Measurements from ENCODE around the gene ACTL7A.
A peak's percentile ranks its signal among the peaks of the same experiment; 100 is the strongest.

The ACTL7A gene

GRCh38 chr9:108877524-108877923 lies 15.5 kb downstream of the ACTL7A start:
- H3K27ac ChIP-seq (replicated peaks): no peak overlapping the region
- TF ChIP-seq CTCF (IDR thresholded peaks at IDR 0.05; ENCODE audit: insufficient read depth, low read length) (no peak), POLR2AphosphoS5 (IDR thresholded peaks at IDR 0.05; ENCODE audit: low read depth) (no peak), SPI1 (IDR thresholded peaks at IDR 0.05; ENCODE audit: borderline replicate concordance, low read depth) (no peak), REST (IDR thresholded peaks at IDR 0.05; ENCODE audit: insufficient replicate concordance, low read depth) (no peak), GABPA (IDR thresholded peaks at IDR 0.05; ENCODE audit: low read depth) (no peak)
- H3K27me3 ChIP-seq (ENCODE audit: insufficient read depth, poor library complexity, severe bottlenecking): no peaks in the 10 kb centered on the region
- no peak for DNase-seq (ENCODE audit: low read depth in 1 of 2, low spot score in 1 of 2)
- H3K4me3 ChIP-seq (replicated peaks; ENCODE audit: insufficient read depth, low read length): no peak overlapping the region

- H3K27ac ChIP-seq (replicated peaks): no peak overlapping the region
- DNase-seq (ENCODE audit: low read depth in 1 of 2, low spot score in 1 of 2): no peak
- no peak for TF ChIP-seq CTCF (IDR thresholded peaks at IDR 0.05; ENCODE audit: insufficient read depth, low read length)
- TF ChIP-seq GABPA (IDR thresholded peaks at IDR 0.05; ENCODE audit: low read depth): no peak
- no peak for TF ChIP-seq SPI1 (IDR thresholded peaks at IDR 0.05; ENCODE audit: borderline replicate concordance, low read depth)
- TF ChIP-seq POLR2AphosphoS5 (IDR thresholded peaks at IDR 0.05; ENCODE audit: low read depth): no peak
- no peak for TF ChIP-seq REST (IDR thresholded peaks at IDR 0.05; ENCODE audit: insufficient replicate concordance, low read depth)
- no peak overlapping the region for H3K4me3 ChIP-seq (replicated peaks; ENCODE audit: insufficient read depth, low read length)
- H3K27me3 ChIP-seq (ENCODE audit: insufficient read depth, poor library complexity, severe bottlenecking): no peaks in the 10 kb centered on the region
Measured at GRCh38 chr9:108880738-108881316, 18.8 kb downstream of the ACTL7A start.

GRCh38 chr9:108882052-108882888 lies 20.2 kb downstream of the ACTL7A start:
- TF ChIP-seq GABPA (IDR thresholded peaks at IDR 0.05; ENCODE audit: low read depth) (no peak), REST (IDR thresholded peaks at IDR 0.05; ENCODE audit: insufficient replicate concordance, low read depth) (no peak), CTCF (IDR thresholded peaks at IDR 0.05; ENCODE audit: insufficient read depth, low read length) (no peak), SPI1 (IDR thresholded peaks at IDR 0.05; ENCODE audit: borderline replicate concordance, low read depth) (no peak), POLR2AphosphoS5 (IDR thresholded peaks at IDR 0.05; ENCODE audit: low read depth) (no peak)
- DNase-seq (ENCODE audit: low read depth in 1 of 2, low spot score in 1 of 2): peak in 1 of 2 experiments; percentile 29

More at GRCh38 chr9:108882052-108882888, 20.2 kb downstream of the ACTL7A start:
- no peak overlapping the region for H3K27ac ChIP-seq (replicated peaks)
- no peaks in the 10 kb centered on the region for H3K27me3 ChIP-seq (ENCODE audit: insufficient read depth, poor library complexity, severe bottlenecking)
- no peak overlapping the region for H3K4me3 ChIP-seq (replicated peaks; ENCODE audit: insufficient read depth, low read length)
